Measurements from ENCODE around the gene ST6GALNAC6. TPM values are rescaled to one million over a fixed set of nuclear protein-coding genes. Genes with fewer than 3 reads are reported as not detected.

ST6GALNAC6 gene
- total RNA-seq, 1 donor from 2014 or later, result 26.1 TPM

GRCh38 chr9:127880143-127880542, 19.3 kb downstream of the ST6GALNAC6 start:
- no peaks in the 10 kb centered on the region for H3K9me3 Mint-ChIP-seq (ENCODE audit: unreplicated experiment)
- peaks cover 12% of the 10 kb centered on the region for H3K27me3 Mint-ChIP-seq (ENCODE audit: unreplicated experiment)
- H3K27ac Mint-ChIP-seq (ENCODE audit: unreplicated experiment), result no peak overlapping the region
- DNase-seq, result no peak
- no peaks in the 10 kb centered on the region for H3K36me3 Mint-ChIP-seq (ENCODE audit: unreplicated experiment)
- no peak overlapping the region for H3K4me3 Mint-ChIP-seq (ENCODE audit: unreplicated experiment)
- H3K4me1 Mint-ChIP-seq (ENCODE audit: low read depth, unreplicated experiment), result peaks cover 12% of the 10 kb centered on the region
- TF ChIP-seq CTCF (IDR thresholded peaks at IDR 0.05; ENCODE audit: partially characterized antibody, unreplicated experiment), result no peak

GRCh38 chr9:127878652-127879390, 20.6 kb downstream of the ST6GALNAC6 start:
- peak overlapping the region; percentile 46 for H3K4me3 Mint-ChIP-seq (ENCODE audit: unreplicated experiment)
- no peak overlapping the region for H3K27ac Mint-ChIP-seq (ENCODE audit: unreplicated experiment)
- peaks cover 9% of the 10 kb centered on the region for H3K27me3 Mint-ChIP-seq (ENCODE audit: unreplicated experiment)
- peaks cover 4% of the 10 kb centered on the region for H3K4me1 Mint-ChIP-seq (ENCODE audit: low read depth, unreplicated experiment)
- no peaks in the 10 kb centered on the region for H3K36me3 Mint-ChIP-seq (ENCODE audit: unreplicated experiment)
- no peak for TF ChIP-seq CTCF (IDR thresholded peaks at IDR 0.05; ENCODE audit: partially characterized antibody, unreplicated experiment)
- DNase-seq, result no peak
- no peaks in the 10 kb centered on the region for H3K9me3 Mint-ChIP-seq (ENCODE audit: unreplicated experiment)

- H3K27ac Mint-ChIP-seq (ENCODE audit: unreplicated experiment), result no peak overlapping the region
- TF ChIP-seq CTCF (IDR thresholded peaks at IDR 0.05; ENCODE audit: partially characterized antibody, unreplicated experiment), result no peak
- H3K36me3 Mint-ChIP-seq (ENCODE audit: unreplicated experiment), result no peaks in the 10 kb centered on the region
- no peaks in the 10 kb centered on the region for H3K9me3 Mint-ChIP-seq (ENCODE audit: unreplicated experiment)
- no peak for DNase-seq
- peaks cover 4% of the 10 kb centered on the region for H3K4me1 Mint-ChIP-seq (ENCODE audit: low read depth, unreplicated experiment)
- peak overlapping the region; percentile 85 for H3K4me3 Mint-ChIP-seq (ENCODE audit: unreplicated experiment)
- peaks cover 9% of the 10 kb centered on the region for H3K27me3 Mint-ChIP-seq (ENCODE audit: unreplicated experiment)
These were observed 21.3 kb downstream of the ST6GALNAC6 start for GRCh38 chr9:127878001-127878651.

GRCh38 chr9:127877566-127877998, 21.8 kb downstream of the ST6GALNAC6 start, which contains the start of gene AK1:
TSS of gene AK1 (minus strand) at chr9:127877675. CDS start at chr9:127874617, 3,058 bp downstream.
- Mint-ChIP-seq H3K27ac (ENCODE audit: unreplicated experiment) (peak within 1 kb of the TSS; percentile 92), H3K27me3 (ENCODE audit: unreplicated experiment) (peaks cover 11% of the 10 kb centered on the region), H3K4me3 (ENCODE audit: unreplicated experiment) (peak within 1 kb of the TSS; percentile 94), H3K36me3 (ENCODE audit: unreplicated experiment) (no peaks in the 10 kb centered on the region), H3K4me1 (ENCODE audit: low read depth, unreplicated experiment) (peaks cover 4% of the 10 kb centered on the region), H3K9me3 (ENCODE audit: unreplicated experiment) (no peaks in the 10 kb centered on the region)
- TF ChIP-seq CTCF (IDR thresholded peaks at IDR 0.05; ENCODE audit: partially characterized antibody, unreplicated experiment), result no peak
- DNase-seq, result peak; percentile 84

All from glutamatergic neuron (in vitro differentiated cells).